GM23248 (cell line): ENCODE data around the gene MYEF2. TPM values are rescaled to one million over a fixed set of nuclear protein-coding genes. Genes with fewer than 3 reads are reported as not detected.

Source experiments
- DNase-seq: peaks from one replicate; pipeline ENCODE4 v3.0.0-alpha.2; 2015
- H2AFZ ChIP-seq: fragments of 200-600 bp; sonication (generic); 2 replicates; pipeline ENCODE4 v1.6.1; 2016; ENCODE audit warnings: antibody characterized with exemption
- H3F3A ChIP-seq: fragments of 200-600 bp; sonication (generic); 2 replicates; pipeline ENCODE4 v1.6.1; 2016; ENCODE audit warnings: mild to moderate bottlenecking, antibody characterized with exemption, mixed run types; ENCODE audit not compliant: insufficient read depth
- H3K27ac ChIP-seq: fragments of 200-600 bp; sonication (generic); 2 replicates; pipeline ENCODE4 v1.5.1; 2016; ENCODE audit warnings: mild to moderate bottlenecking
- H3K27me3 ChIP-seq: fragments of 200-600 bp; sonication (generic); replicated peaks from 2 replicates; pipeline ENCODE4 v1.6.1; 2016; ENCODE audit warnings: mild to moderate bottlenecking; ENCODE audit not compliant: insufficient read depth
- H3K36me3 ChIP-seq: fragments of 200-600 bp; sonication (generic); 2 replicates; pipeline ENCODE4 v1.6.1; 2016; ENCODE audit warnings: low read depth, mild to moderate bottlenecking
- H3K4me1 ChIP-seq: fragments of 200-600 bp; sonication (generic); 2 replicates; pipeline ENCODE4 v1.6.1; 2016; ENCODE audit warnings: mild to moderate bottlenecking; ENCODE audit not compliant: insufficient read depth
- H3K4me2 ChIP-seq: fragments of 200-600 bp; sonication (generic); one replicate; pipeline ENCODE4 v1.6.1; 2016; ENCODE audit warnings: mild to moderate bottlenecking; ENCODE audit not compliant: unreplicated experiment
- H3K4me3 ChIP-seq: fragments of 200-600 bp; sonication (generic); 2 replicates; pipeline ENCODE4 v1.5.1; 2016; ENCODE audit warnings: mild to moderate bottlenecking
- H3K79me2 ChIP-seq: fragments of 200-600 bp; sonication (generic); 2 replicates; pipeline ENCODE4 v1.6.1; 2016; ENCODE audit warnings: mild to moderate bottlenecking; ENCODE audit not compliant: insufficient read depth
- H3K9ac ChIP-seq: fragments of 200-600 bp; sonication (generic); 2 replicates; pipeline ENCODE4 v1.6.1; 2016; ENCODE audit warnings: mild to moderate bottlenecking
- H3K9me2 ChIP-seq: fragments of 200-600 bp; sonication (generic); 2 replicates; pipeline ENCODE4 v1.6.1; 2016; ENCODE audit warnings: mixed run types, mild to moderate bottlenecking, moderate library complexity; ENCODE audit not compliant: insufficient read depth
- H3K9me3 ChIP-seq: fragments of 200-600 bp; sonication (generic); one replicate; pipeline ENCODE4 v1.6.1; 2017; ENCODE audit warnings: low read depth
- H4K20me1 ChIP-seq: fragments of 200-600 bp; sonication (generic); 2 replicates; pipeline ENCODE4 v1.6.0; 2016; ENCODE audit not compliant: insufficient read depth
- EZH2 ChIP-seq: fragments of 200-600 bp; sonication (generic); IDR thresholded peaks from 2 replicates; pipeline ENCODE4 v1.6.1; 2018; ENCODE audit warnings: antibody characterized with exemption, mild to moderate bottlenecking; ENCODE audit not compliant: insufficient read depth, poor library complexity, severe bottlenecking
- EZH2phosphoT487 ChIP-seq: fragments of 200-600 bp; sonication (generic); IDR thresholded peaks from 2 replicates; pipeline ENCODE4 v1.6.1; 2018; ENCODE audit warnings: antibody characterized with exemption, moderate library complexity, mild to moderate bottlenecking, low read depth; ENCODE audit not compliant: insufficient read depth
- WGBS, 2 experiments: methylation state at CpG; one replicate each; pipeline ENCODE4 v1.1.6; 2015 to 2017; ENCODE audit warnings: low lambda C conversion rate in 2 of 2, low coverage in 1 of 2; ENCODE audit errors: missing lambda C conversion rate in 2 of 2; 5-methylcytosine and 5-hydroxymethylcytosine counted together
- in situ Hi-C: fragments of 300-500 bp; cut with MboI; formaldehyde crosslinking; loops from 2 replicates; pipeline ENCODE4 v1.15.0; 2020
- polyA plus RNA-seq: library from polyadenylated mRNA; unstranded; fragments of >200 nt; fragmentation: Nextera tagmentation; extraction: Ambion mirVana; gene quantifications from 2 replicates; pipeline ENCODE4 v1.2.1, GENCODE V29; 2016
- total RNA-seq: library from RNA; depleted of rRNA; stranded (reverse); fragments of >200 nt; shearing (Covaris generic); gene quantifications from 2 replicates; pipeline ENCODE4 v1.2.3, GENCODE V29; 2014; rRNA removed

MYEF2 gene
- total and polyA plus RNA-seq, 2 experiments from 2014 or later = 1.7 to 1.8 TPM

DNA sequence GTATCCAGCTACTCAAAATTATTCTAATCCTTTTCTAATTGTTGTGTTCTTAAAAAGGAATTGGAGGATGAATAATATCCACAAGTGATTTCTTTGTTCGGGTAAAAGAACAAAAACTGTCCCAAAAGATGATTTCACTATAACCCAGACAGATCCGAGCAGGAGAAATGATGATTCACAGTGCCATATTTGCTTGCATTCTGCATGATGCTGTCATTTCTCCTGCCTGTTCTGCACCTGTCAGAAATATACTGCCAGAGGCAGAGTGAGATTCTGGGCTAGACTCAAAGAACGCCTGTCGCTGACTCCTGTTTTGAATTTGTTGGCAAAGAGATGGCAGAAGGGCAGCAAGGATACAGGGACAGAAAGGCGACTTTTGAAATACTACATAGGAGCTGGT lies 92.0 kb downstream of the MYEF2 start:
- Histone ChIP-seq H3F3A (no peaks in the 10 kb centered on the region), H3K27ac (no peak overlapping the region), H3K9me3 (no peaks in the 10 kb centered on the region), H3K79me2 (no peaks in the 10 kb centered on the region), H3K9me2 (no peaks in the 10 kb centered on the region), H3K9ac (no peak overlapping the region), H4K20me1 (no peaks in the 10 kb centered on the region), H3K4me2 (no peak overlapping the region), H3K36me3 (no peaks in the 10 kb centered on the region), H3K4me3 (no peak overlapping the region), H3K27me3 (0 out of 2 replicates have a peak, but pooled peaks cover 20% of the 10 kb centered on the region), H2AFZ (no peak overlapping the region), H3K4me1 (peaks cover 6% of the 10 kb centered on the region; the same call in 1 of the 2 replicates)
- DNase-seq = peak; percentile 5
- TF ChIP-seq EZH2 = no peak
- TF ChIP-seq EZH2phosphoT487 = no peak
- 0 to 2% methylated on average over 5 of the region's 5 CpGs for WGBS, 2 experiments
- in situ Hi-C loops = no loop called here

DNA sequence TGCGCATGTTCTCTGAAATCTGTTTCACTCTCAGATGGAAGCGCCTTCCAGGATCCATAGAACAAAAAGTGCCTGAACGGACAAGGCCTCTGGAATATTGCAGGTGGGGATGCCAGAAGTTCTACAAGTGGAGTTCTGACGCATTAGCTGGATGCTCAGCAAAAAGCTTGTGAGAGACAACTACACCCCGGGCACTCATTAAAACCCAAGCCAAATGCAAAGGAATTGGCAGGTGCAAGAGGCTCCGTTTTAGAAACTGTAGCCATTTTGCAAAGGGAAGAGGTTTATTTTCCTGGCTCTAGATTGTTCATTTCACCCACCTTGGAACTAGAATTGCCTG lies 92.5 kb downstream of the MYEF2 start:
- Histone ChIP-seq H3K36me3 (no peaks in the 10 kb centered on the region), H4K20me1 (no peaks in the 10 kb centered on the region), H3K4me1 (peaks cover 6% of the 10 kb centered on the region; the same call in 1 of the 2 replicates), H3F3A (no peaks in the 10 kb centered on the region), H3K4me3 (no peak overlapping the region), H3K4me2 (no peak overlapping the region), H3K9me2 (no peaks in the 10 kb centered on the region), H3K27me3 (0 out of 2 replicates have a peak, but pooled peaks cover 22% of the 10 kb centered on the region), H2AFZ (no peak overlapping the region), H3K9me3 (no peaks in the 10 kb centered on the region), H3K9ac (no peak overlapping the region), H3K27ac (no peak overlapping the region), H3K79me2 (no peaks in the 10 kb centered on the region)
- WGBS, 2 experiments = 2 to 4% methylated on average over 6 of the region's 6 CpGs
- no peak for DNase-seq
- in situ Hi-C loops = no loop called here
- no peak for TF ChIP-seq EZH2phosphoT487
- no peak for TF ChIP-seq EZH2

DNA sequence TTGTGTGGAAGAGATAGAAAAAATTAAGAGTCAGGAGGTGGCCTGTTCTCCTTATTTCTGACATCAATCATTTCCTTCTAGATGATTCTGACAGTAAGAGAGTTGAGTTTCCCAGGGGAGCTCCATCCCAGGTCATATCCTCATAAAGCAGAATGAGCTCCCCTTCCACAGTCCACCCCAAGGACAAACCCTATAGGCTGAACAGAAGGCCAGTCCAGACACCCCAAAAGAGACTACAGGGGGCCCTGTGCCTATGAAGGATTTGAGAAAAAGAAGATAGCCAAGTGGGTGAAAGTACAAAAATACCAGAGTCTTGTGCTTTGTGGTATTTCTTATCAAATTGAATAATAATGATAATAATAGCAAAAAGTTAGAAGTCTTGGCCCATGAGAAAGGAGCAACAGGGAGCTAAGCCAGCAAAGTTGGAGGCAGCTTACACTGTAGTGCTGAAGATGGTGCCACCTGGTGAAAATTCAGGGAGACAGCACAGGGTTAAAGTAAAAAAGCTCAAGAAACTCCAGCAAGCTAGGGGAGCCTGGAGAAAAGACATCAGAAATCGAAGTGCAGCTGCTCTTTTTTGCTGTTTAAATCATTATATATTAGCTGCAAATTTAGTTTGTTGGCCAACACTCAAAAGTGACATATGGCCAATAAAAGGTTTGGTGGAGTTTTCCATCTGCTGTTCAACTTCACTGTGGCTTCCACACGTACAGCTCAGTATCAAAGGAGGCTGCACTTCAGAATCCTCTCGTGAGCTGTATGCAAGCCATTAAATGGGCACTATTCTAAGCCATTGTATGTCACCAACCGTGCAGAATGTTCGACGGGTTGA lies 93.1 kb downstream of the MYEF2 start:
- Histone ChIP-seq H3F3A (no peaks in the 10 kb centered on the region), H3K27me3 (0 out of 2 replicates have a peak, but pooled peaks cover 22% of the 10 kb centered on the region), H2AFZ (no peak overlapping the region), H3K79me2 (no peaks in the 10 kb centered on the region), H3K4me3 (no peak overlapping the region), H4K20me1 (no peaks in the 10 kb centered on the region), H3K4me2 (no peak overlapping the region), H3K4me1 (peaks cover 6% of the 10 kb centered on the region; the same call in 1 of the 2 replicates), H3K36me3 (no peaks in the 10 kb centered on the region), H3K9me2 (no peaks in the 10 kb centered on the region), H3K9me3 (no peaks in the 10 kb centered on the region), H3K27ac (no peak overlapping the region), H3K9ac (no peak overlapping the region)
- WGBS, 2 experiments = 2 to 3% methylated on average over 6 of the region's 6 CpGs
- TF ChIP-seq EZH2phosphoT487 (no peak), EZH2 (no peak)
- peak; percentile 32 for DNase-seq
- in situ Hi-C loops = no loop called here

Other genes with a start within 250 kb of the MYEF2 start
- not detected in 2 replicates for gene SLC24A5, start 57.3 kb downstream of the MYEF2 start, total RNA-seq
- gene SLC24A5, start 57.3 kb downstream of the MYEF2 start, polyA plus RNA-seq = not detected in 2 replicates
- not detected in 2 replicates for gene CTXN2, start 13.4 kb upstream of the MYEF2 start, total RNA-seq
- gene CTXN2, start 13.4 kb upstream of the MYEF2 start, polyA plus RNA-seq = not detected in 2 replicates
- gene SLC12A1, start 28.0 kb upstream of the MYEF2 start, total RNA-seq = not detected in 2 replicates
- gene SLC12A1, start 28.0 kb upstream of the MYEF2 start, polyA plus RNA-seq = not detected in 2 replicates
- 78.0 and 80.6 TPM in 2 replicates for gene DUT, start 153.1 kb upstream of the MYEF2 start, total RNA-seq
- gene DUT, start 153.1 kb upstream of the MYEF2 start, polyA plus RNA-seq = 149 and 156 TPM in 2 replicates